ENCODE data around the gene OR2B2. TPM values are rescaled to one million over a fixed set of nuclear protein-coding genes. Genes with fewer than 3 reads are reported as not detected.
"Not testable (repeated sequence)": the region's sequence is repeated elsewhere in the genome, so short reads cannot be mapped to it uniquely, and the experiment has no call there.

Gene OR2B2
- not detected in 2 replicates for total RNA-seq (2014; rRNA removed; shearing (Covaris generic))

- no peak for DNase-seq (ENCODE audit: low spot score)
Observed at GRCh38 chr6:27911956-27912446, at the start of gene OR2B2. Gene OR2B2, minus strand, starts transcription at chr6:27912396. Its CDS starts 77 bp downstream, at chr6:27912319.

GRCh38 chr6:27957516-27957915 lies 45.3 kb upstream of the OR2B2 start:
- DNase-seq (ENCODE audit: low spot score), result no peak

GRCh38 chr6:27956941-27957340 lies 44.7 kb upstream of the OR2B2 start, which contains the start of gene OR2B6:
Gene OR2B6, plus strand, starts transcription at chr6:27957241. Its CDS starts 0 bp downstream, at chr6:27957241.
- no peak for DNase-seq (ENCODE audit: low spot score)

- no peak for DNase-seq (ENCODE audit: low spot score)
Observed at GRCh38 chr6:27951040-27951439, 38.8 kb upstream of the OR2B2 start.

GRCh38 chr6:27948237-27948636 lies 36.0 kb upstream of the OR2B2 start:
- DNase-seq (ENCODE audit: low spot score), result no peak

GRCh38 chr6:27943072-27943471 lies 30.9 kb upstream of the OR2B2 start:
- DNase-seq (ENCODE audit: low spot score), result not testable (repeated sequence)

- no peak for DNase-seq (ENCODE audit: low spot score)
Observed at GRCh38 chr6:27940766-27941165, 28.6 kb upstream of the OR2B2 start.

- no peak for DNase-seq (ENCODE audit: low spot score)
Observed at GRCh38 chr6:27931209-27931608, 19.0 kb upstream of the OR2B2 start.

GRCh38 chr6:27929930-27930329 lies 17.7 kb upstream of the OR2B2 start:
- DNase-seq (ENCODE audit: low spot score), result not testable (repeated sequence)

- not testable (repeated sequence) for DNase-seq (ENCODE audit: low spot score)
Observed at GRCh38 chr6:27928041-27928440, 15.8 kb upstream of the OR2B2 start.

GRCh38 chr6:27924179-27924578 lies 12.0 kb upstream of the OR2B2 start:
- DNase-seq (ENCODE audit: low spot score), result no peak

GRCh38 chr6:27922949-27923348 lies 10.8 kb upstream of the OR2B2 start:
- no peak for DNase-seq (ENCODE audit: low spot score)

GRCh38 chr6:27908017-27908416 lies 4.2 kb downstream of the OR2B2 start:
- no peak for DNase-seq (ENCODE audit: low spot score)

- peak; percentile 94 for DNase-seq (ENCODE audit: low spot score)
Observed at GRCh38 chr6:27902335-27903314, 9.6 kb downstream of the OR2B2 start.

GRCh38 chr6:27901801-27902200 lies 10.4 kb downstream of the OR2B2 start:
- DNase-seq (ENCODE audit: low spot score), result no peak

- not testable (repeated sequence) for DNase-seq (ENCODE audit: low spot score)
Observed at GRCh38 chr6:27900197-27900596, 12.0 kb downstream of the OR2B2 start.

- DNase-seq (ENCODE audit: low spot score), result no peak
Observed at GRCh38 chr6:27899543-27899942, 12.7 kb downstream of the OR2B2 start.

- DNase-seq (ENCODE audit: low spot score), result no peak
Observed at GRCh38 chr6:27897580-27898206, 14.5 kb downstream of the OR2B2 start.

GRCh38 chr6:27896398-27896796 lies 15.8 kb downstream of the OR2B2 start:
- DNase-seq (ENCODE audit: low spot score), result no peak

- DNase-seq (ENCODE audit: low spot score), result peak; percentile 78
Observed at GRCh38 chr6:27894839-27895762, 17.1 kb downstream of the OR2B2 start.

All from HT-29 (cell line).